ENCODE measurements around the gene TMEM223. TPM values are rescaled to one million over a fixed set of nuclear protein-coding genes. Genes with fewer than 3 reads are reported as not detected.
"Not testable (repeated sequence)": the region's sequence is repeated elsewhere in the genome, so short reads cannot be mapped to it uniquely, and the experiment has no call there.

Gene TMEM223
- total and polyA plus RNA-seq, 2 experiments from 2014 or later, result 31.4 to 32.0 TPM

GRCh38 chr11:62775646-62776045 is 16.2 kb downstream of the TMEM223 start:
- Histone ChIP-seq H3K36me3 (ENCODE audit: low read depth) (no peaks in the 10 kb centered on the region), H4K20me1 (ENCODE audit: insufficient read depth) (no peaks in the 10 kb centered on the region), H3K27ac (no peak overlapping the region), H3F3A (ENCODE audit: insufficient read depth) (peaks cover 3% of the 10 kb centered on the region), H3K4me1 (ENCODE audit: insufficient read depth) (peaks cover 10% of the 10 kb centered on the region; the same call in 1 of the 2 replicates), H3K4me3 (no peak overlapping the region), H3K27me3 (replicated peaks; ENCODE audit: insufficient read depth) (no peaks in the 10 kb centered on the region), H3K9ac (no peak overlapping the region), H2AFZ (no peak overlapping the region), H3K9me3 (ENCODE audit: low read depth) (no peaks in the 10 kb centered on the region), H3K4me2 (ENCODE audit: unreplicated experiment) (no peak overlapping the region), H3K9me2 (ENCODE audit: insufficient read depth) (no peaks in the 10 kb centered on the region), H3K79me2 (ENCODE audit: insufficient read depth) (peaks cover 23% of the 10 kb centered on the region)
- 96 to 97% methylated on average over 17 of the region's 17 CpGs for WGBS, 2 experiments (ENCODE audit: low coverage in 1 of 2, low lambda C conversion rate in 2 of 2, missing lambda C conversion rate in 2 of 2)
- in situ Hi-C loops (cut with MboI), result no loop called here
- DNase-seq, result no peak
- TF ChIP-seq EZH2phosphoT487 (IDR thresholded peaks at IDR 0.05; ENCODE audit: insufficient read depth, low read depth) (no peak), EZH2 (IDR thresholded peaks at IDR 0.05; ENCODE audit: insufficient read depth, poor library complexity, severe bottlenecking) (no peak)

- 85% methylated on average over 6 of the region's 6 CpGs for WGBS, 2 experiments (ENCODE audit: low coverage in 1 of 2, low lambda C conversion rate in 2 of 2, missing lambda C conversion rate in 2 of 2)
- Histone ChIP-seq H4K20me1 (ENCODE audit: insufficient read depth) (no peaks in the 10 kb centered on the region), H2AFZ (no peak overlapping the region), H3K27ac (no peak overlapping the region), H3K9ac (no peak overlapping the region), H3K36me3 (ENCODE audit: low read depth) (no peaks in the 10 kb centered on the region), H3K4me3 (no peak overlapping the region), H3K9me2 (ENCODE audit: insufficient read depth) (no peaks in the 10 kb centered on the region), H3K4me1 (ENCODE audit: insufficient read depth) (peaks cover 18% of the 10 kb centered on the region), H3K27me3 (replicated peaks; ENCODE audit: insufficient read depth) (no peaks in the 10 kb centered on the region), H3F3A (ENCODE audit: insufficient read depth) (peaks cover 13% of the 10 kb centered on the region), H3K4me2 (ENCODE audit: unreplicated experiment) (no peak overlapping the region), H3K9me3 (ENCODE audit: low read depth) (no peaks in the 10 kb centered on the region), H3K79me2 (ENCODE audit: insufficient read depth) (peaks cover 23% of the 10 kb centered on the region)
- DNase-seq, result no peak
- in situ Hi-C loops (cut with MboI), result no loop called here
- TF ChIP-seq EZH2phosphoT487 (IDR thresholded peaks at IDR 0.05; ENCODE audit: insufficient read depth, low read depth), result no peak
- TF ChIP-seq EZH2 (IDR thresholded peaks at IDR 0.05; ENCODE audit: insufficient read depth, poor library complexity, severe bottlenecking), result no peak
Observed at GRCh38 chr11:62774407-62774806, 17.4 kb downstream of the TMEM223 start.

GRCh38 chr11:62771144-62772021 is 20.4 kb downstream of the TMEM223 start, which contains the start of gene TAF6L:
TSS of gene TAF6L (plus strand) at chr11:62771396. CDS start at chr11:62775784, 4,388 bp downstream.
- 0 to 3% methylated on average over 29 to 52 of the region's 60 CpGs for WGBS, 2 experiments (ENCODE audit: low coverage in 1 of 2, low lambda C conversion rate in 2 of 2, missing lambda C conversion rate in 2 of 2)
- peak within 1 kb of the TSS; percentile 70 for H3K4me3 ChIP-seq
- in situ Hi-C loops (cut with MboI), result no loop called here
- no peaks in the 10 kb centered on the region for H3K27me3 ChIP-seq (replicated peaks; ENCODE audit: insufficient read depth)
- H3K36me3 ChIP-seq (ENCODE audit: low read depth), result peaks cover 5% of the 10 kb centered on the region; the same call in 1 of the 2 replicates
- peak within 1 kb of the TSS; percentile 79 for H3K4me2 ChIP-seq (ENCODE audit: unreplicated experiment)
- no peaks in the 10 kb centered on the region for H4K20me1 ChIP-seq (ENCODE audit: insufficient read depth)
- H3K79me2 ChIP-seq (ENCODE audit: insufficient read depth), result peaks cover 23% of the 10 kb centered on the region
- H3K9me2 ChIP-seq (ENCODE audit: insufficient read depth), result no peaks in the 10 kb centered on the region
- no peaks in the 10 kb centered on the region for H3K9me3 ChIP-seq (ENCODE audit: low read depth)
- peak within 1 kb of the TSS; percentile 81 for H3K9ac ChIP-seq
- peak; percentile 99 for DNase-seq
- H3F3A ChIP-seq (ENCODE audit: insufficient read depth), result peaks cover 20% of the 10 kb centered on the region
- H3K4me1 ChIP-seq (ENCODE audit: insufficient read depth), result peaks cover 18% of the 10 kb centered on the region
- peak within 1 kb of the TSS; percentile 90 for H2AFZ ChIP-seq
- TF ChIP-seq EZH2 (IDR thresholded peaks at IDR 0.05; ENCODE audit: insufficient read depth, poor library complexity, severe bottlenecking), result no peak
- TF ChIP-seq EZH2phosphoT487 (IDR thresholded peaks at IDR 0.05; ENCODE audit: insufficient read depth, low read depth), result no peak
- H3K27ac ChIP-seq, result peak within 1 kb of the TSS; percentile 82

DNA sequence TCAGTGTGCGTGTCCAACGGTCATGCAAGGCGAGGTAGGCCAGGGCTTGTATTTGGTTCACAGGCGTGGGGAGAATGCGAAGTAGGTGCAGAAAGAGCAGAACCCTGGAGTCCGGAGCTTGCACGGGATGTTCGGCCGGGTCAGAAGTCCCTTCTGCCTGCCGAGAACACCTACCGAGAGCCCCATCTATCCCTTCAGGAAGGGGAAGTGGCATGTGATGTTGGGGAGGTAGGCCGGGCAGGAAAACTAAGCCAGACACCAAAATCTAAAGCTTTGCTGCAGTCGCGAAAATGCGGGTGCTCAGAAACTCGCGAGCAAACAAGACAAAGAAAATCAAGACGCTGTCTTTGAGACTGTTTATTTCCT is 21.0 kb downstream of the TMEM223 start:
- Histone ChIP-seq H3K27me3 (replicated peaks; ENCODE audit: insufficient read depth) (no peaks in the 10 kb centered on the region), H4K20me1 (ENCODE audit: insufficient read depth) (no peaks in the 10 kb centered on the region), H3K27ac (peak overlapping the region; percentile 82), H3K4me1 (ENCODE audit: insufficient read depth) (peaks cover 18% of the 10 kb centered on the region), H3K9me2 (ENCODE audit: insufficient read depth) (no peaks in the 10 kb centered on the region), H3F3A (ENCODE audit: insufficient read depth) (peaks cover 20% of the 10 kb centered on the region), H3K4me2 (ENCODE audit: unreplicated experiment) (peak overlapping the region; percentile 79), H2AFZ (peak overlapping the region; percentile 90), H3K36me3 (ENCODE audit: low read depth) (peaks cover 10% of the 10 kb centered on the region; the same call in 1 of the 2 replicates), H3K4me3 (peak overlapping the region; percentile 70), H3K9ac (peak overlapping the region; percentile 81), H3K9me3 (ENCODE audit: low read depth) (no peaks in the 10 kb centered on the region), H3K79me2 (ENCODE audit: insufficient read depth) (peaks cover 23% of the 10 kb centered on the region)
- in situ Hi-C loops (cut with MboI), result no loop called here
- DNase-seq, result peak; percentile 65
- TF ChIP-seq EZH2 (IDR thresholded peaks at IDR 0.05; ENCODE audit: insufficient read depth, poor library complexity, severe bottlenecking) (no peak), EZH2phosphoT487 (IDR thresholded peaks at IDR 0.05; ENCODE audit: insufficient read depth, low read depth) (no peak)
- 3 to 4% methylated on average over 18 of the region's 18 CpGs for WGBS, 2 experiments (ENCODE audit: low coverage in 1 of 2, low lambda C conversion rate in 2 of 2, missing lambda C conversion rate in 2 of 2)

DNA sequence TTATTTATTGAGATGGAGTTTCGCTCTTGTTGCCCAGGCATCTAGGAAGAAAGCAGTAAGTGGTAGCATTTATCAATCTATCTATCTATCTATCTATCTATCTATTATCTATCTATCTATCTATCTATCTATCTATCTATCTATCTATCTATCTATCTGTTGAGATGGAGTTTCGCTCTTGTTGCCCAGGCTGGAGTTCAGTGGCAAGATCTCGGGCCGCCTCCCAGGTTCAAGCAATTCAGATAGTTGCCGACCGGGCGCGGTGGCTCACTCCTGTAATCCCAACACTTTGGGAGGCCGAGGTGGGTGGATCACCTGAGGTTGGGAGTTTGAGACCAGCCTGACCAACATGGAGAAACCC is 31.0 kb downstream of the TMEM223 start:
- Histone ChIP-seq H3K4me3 (peak overlapping the region; percentile 84), H3K9ac (peak overlapping the region; percentile 79), H3K4me2 (ENCODE audit: unreplicated experiment) (peak overlapping the region; percentile 69), H3K79me2 (ENCODE audit: insufficient read depth) (peaks cover 32% of the 10 kb centered on the region), H2AFZ (peak overlapping the region; percentile 85)
- H3K27me3 ChIP-seq (replicated peaks; ENCODE audit: insufficient read depth); DNase-seq; in situ Hi-C loops (cut with MboI); H3K27ac ChIP-seq; H3K9me3 ChIP-seq (ENCODE audit: low read depth); H3K36me3 ChIP-seq (ENCODE audit: low read depth); H4K20me1 ChIP-seq (ENCODE audit: insufficient read depth); H3K4me1 ChIP-seq (ENCODE audit: insufficient read depth); H3F3A ChIP-seq (ENCODE audit: insufficient read depth); H3K9me2 ChIP-seq (ENCODE audit: insufficient read depth): not testable (repeated sequence)
- 28 to 30% methylated on average over 9 of the region's 9 CpGs for WGBS, 2 experiments (ENCODE audit: low coverage in 1 of 2, low lambda C conversion rate in 2 of 2, missing lambda C conversion rate in 2 of 2)
